Measurements from ENCODE around the gene TLR4.

The TLR4 gene

DNA sequence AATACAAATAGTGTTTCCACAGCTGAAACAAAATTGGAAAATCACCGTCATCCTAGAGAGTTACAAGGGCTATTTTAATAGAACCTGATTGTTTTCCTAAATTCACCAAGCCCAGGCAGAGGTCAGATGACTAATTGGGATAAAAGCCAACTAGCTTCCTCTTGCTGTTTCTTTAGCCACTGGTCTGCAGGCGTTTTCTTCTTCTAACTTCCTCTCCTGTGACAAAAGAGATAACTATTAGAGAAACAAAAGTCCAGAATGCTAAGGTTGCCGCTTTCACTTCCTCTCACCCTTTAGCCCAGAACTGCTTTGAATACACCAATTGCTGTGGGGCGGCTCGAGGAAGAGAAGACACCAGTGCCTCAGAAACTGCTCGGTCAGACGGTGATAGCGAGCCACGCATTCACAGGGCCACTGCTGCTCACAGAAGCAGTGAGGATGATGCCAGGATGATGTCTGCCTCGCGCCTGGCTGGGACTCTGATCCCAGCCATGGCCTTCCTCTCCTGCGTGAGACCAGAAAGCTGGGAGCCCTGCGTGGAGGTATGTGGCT, at the start of gene TLR4:
TLR4 (plus strand) TSS at position 380 of the 552 bp plus-strand sequence; CDS start at position 450, 70 bp downstream.
- no peak for DNase-seq

- DNase-seq: no peak
Observed at GRCh38 chr9:117656002-117656401, 48.2 kb upstream of the TLR4 start.

DNA sequence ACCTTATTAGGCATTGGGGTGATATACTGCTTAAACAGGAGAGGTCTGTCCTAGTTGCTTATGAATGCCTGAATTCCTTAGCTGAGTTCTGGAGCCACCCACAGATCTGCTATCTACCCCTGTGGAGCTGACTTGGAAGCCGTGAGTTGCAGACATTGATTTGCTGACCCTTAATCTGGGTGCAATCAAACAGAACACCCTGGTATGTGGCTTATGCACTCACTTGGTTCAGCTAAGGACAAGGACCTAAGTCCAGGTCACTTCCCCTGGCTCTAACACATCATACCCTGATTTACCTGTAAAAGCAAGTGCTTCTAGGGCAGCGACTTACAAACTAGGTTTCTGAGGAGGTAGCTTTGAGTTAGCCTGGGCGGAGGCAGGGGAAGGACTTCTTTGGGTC, 41.6 kb upstream of the TLR4 start:
- no peak for DNase-seq

DNA sequence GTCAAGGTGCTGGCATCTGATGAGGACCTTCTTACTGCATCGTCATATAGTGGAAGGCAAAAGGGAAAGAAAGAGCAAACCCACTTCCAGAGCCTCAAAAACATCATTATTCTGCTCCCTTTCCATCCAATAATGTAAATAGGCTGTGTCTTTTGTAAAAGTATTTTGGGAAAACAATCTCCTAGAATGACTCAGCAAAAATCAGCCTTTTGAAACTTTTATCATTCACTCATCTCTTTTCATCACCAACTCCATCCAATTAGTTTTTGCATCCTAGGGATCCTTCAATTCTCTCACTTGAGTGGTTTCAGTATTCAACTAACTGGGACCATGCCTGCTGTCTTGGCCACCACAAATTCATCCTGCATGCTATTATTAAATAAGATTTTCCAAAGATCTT, 39.8 kb upstream of the TLR4 start:
- no peak for DNase-seq

- DNase-seq: no peak
Observed at GRCh38 chr9:117665601-117666385, 38.4 kb upstream of the TLR4 start.

DNA sequence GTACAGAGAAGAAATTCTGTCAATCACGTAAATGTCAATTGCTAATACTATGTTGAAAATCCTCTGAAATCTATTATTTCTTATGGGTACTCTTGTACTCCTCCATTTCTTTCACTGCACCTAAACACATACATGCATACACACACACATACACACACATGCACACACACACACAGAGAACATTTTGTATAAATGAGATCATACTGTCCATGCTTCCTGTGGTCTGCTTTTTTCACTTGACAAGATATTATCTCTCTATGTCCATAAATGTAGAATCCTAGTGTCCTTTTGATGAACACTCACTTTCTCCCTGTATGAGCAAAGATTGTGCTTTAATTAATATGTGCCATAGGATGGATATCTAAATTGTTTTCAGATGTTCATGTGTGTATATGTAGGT, 32.7 kb upstream of the TLR4 start:
- DNase-seq: no peak

DNA sequence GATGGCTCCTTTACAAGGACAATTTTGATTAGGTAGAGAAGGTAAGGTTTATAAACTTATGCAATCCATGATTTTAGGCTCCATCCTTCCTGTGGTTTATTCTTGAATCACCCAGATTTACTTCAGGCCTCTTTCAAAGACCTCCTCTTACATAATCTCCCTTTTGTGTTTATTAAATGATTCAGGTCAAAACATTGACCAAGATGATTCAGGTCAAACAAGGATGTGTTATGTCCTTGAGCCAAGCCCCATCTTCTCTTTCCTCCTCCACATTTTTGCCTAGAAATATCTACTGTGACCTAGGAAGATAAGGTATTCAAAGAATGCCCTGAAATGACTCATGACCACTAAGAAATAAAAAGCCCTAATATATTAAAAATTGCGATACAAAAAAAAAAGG, 31.8 kb upstream of the TLR4 start:
- no peak for DNase-seq

- DNase-seq: no peak
Observed at GRCh38 chr9:117677572-117677971, 26.6 kb upstream of the TLR4 start.

- DNase-seq: no peak
Observed at GRCh38 chr9:117678871-117679270, 25.3 kb upstream of the TLR4 start.

GRCh38 chr9:117679416-117679815, 24.8 kb upstream of the TLR4 start:
- DNase-seq: no peak

- no peak for DNase-seq
Observed at GRCh38 chr9:117681888-117682287, 22.3 kb upstream of the TLR4 start.

DNA sequence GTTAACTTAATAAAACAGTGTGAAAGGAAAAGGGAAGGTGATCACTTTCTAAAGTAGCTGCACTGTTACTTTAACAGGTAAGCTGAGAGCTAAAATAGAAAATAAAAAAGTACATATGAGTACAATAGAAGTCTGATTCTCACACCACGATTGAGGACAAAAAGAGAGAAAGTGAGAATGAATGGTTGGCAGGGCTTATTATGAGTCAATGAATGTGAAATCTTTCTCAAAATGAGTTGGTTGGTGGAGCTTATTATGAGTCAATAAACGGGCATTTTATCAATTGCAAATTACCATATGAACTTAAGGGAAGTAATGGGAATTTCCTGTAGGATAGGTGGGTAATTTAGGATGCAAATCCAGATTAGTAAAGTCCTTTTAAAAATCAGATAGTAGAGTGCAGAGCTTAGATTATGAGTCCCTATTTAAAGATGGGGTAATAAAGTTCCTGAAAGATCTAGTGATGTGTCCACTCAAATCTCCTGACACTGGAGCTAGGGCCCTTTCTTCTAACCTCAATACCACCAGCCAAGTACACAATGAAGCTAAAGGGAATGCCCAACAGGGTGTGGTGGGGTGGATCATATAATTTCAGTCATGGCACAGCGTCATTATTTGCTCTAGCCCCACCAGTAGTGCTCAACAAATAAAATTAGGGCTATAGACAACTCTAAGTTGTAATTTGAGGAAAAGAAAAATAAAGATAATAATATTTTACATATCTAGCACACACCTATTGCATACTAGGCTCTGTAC, 21.1 kb upstream of the TLR4 start:
- no peak for DNase-seq

DNA sequence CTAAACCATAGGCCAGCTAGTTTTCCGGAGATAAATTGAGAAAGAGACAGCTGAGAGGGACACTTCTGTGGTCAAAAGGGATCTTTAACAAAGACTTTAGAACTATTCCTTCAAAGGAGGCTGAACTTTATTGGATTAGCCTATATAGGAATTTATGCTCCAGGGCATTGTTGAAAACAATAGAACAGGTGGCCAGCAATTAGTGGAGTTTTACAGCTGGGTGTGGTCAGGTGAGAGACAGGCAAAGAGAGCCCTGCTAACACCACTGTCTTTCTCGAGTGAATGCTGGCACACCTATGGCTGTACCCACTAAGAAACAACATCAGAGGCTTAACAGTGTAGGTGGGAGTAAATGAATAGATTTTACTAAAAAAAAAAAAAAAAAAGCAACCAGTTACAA, 16.7 kb upstream of the TLR4 start:
- no peak for DNase-seq

DNA sequence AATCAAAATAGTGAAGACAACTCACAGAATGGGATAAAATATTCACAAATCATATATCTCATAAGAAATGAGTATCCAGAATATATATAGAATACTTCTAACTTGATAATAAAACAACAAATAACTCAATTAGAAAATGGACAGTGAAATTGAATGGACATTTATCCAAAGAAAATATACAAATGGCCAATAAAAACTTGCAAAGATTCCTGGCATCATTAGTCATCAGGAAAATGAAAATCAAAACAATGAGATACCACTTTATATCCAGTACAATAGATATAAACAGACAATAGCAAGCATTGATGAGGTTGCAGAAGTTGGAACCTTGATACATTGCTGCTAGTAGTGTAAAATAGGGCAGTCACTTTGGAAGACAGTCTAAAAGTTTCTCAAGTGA, 12.8 kb upstream of the TLR4 start:
- DNase-seq: no peak

GRCh38 chr9:117696154-117696553, 8.0 kb upstream of the TLR4 start:
- no peak for DNase-seq

DNA sequence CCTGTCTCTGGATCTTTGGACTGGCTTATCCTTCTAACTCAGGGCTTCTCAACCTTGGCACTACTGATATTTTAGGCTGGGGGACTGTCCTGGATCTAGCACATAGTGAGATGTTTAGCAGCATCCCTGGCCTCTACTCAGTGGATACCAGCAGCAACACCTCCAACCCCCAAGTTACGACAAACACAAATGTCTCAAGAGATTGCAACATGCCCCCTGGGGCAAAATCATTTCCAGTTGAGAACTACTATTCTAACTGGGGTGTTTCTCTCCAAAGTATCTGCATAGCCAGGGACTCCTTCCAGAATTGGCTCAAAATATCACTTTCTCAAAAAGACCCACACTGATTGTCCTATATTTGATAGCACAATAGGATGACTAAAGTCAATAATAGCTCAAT, 7.2 kb upstream of the TLR4 start:
- DNase-seq: no peak

GRCh38 chr9:117703537-117703936, 666 bp upstream of the TLR4 start:
- DNase-seq: no peak

GRCh38 chr9:117704597-117704996, 394 bp downstream of the TLR4 start:
- DNase-seq: no peak

DNA sequence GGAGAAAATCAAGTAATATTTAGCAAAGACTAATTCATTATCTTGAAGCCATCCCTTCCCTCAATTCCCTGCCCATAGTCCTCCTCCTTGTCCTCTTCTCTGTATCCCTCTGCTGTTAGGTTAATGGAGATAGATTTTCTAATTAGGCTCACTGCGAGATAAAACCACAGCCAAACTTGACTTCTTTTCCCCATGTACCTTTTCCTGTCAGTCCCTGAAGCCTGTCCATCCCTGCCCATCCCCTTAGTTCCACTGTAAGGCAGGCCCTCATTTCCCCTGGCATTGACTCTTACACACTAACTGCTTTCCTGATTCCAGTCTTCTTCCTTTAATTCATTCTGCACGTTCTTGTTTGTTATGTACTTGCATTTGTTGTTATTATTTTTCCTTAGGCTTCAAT, 1.2 kb downstream of the TLR4 start:
- no peak for DNase-seq

GRCh38 chr9:117706421-117707116, 2.4 kb downstream of the TLR4 start:
- DNase-seq: no peak

GRCh38 chr9:117707561-117707960, 3.4 kb downstream of the TLR4 start:
- no peak for DNase-seq

GRCh38 chr9:117709936-117710335, 5.7 kb downstream of the TLR4 start:
- no peak for DNase-seq

- no peak for DNase-seq
Observed at GRCh38 chr9:117714282-117714681, 10.1 kb downstream of the TLR4 start.
